ENCODE data around the gene PIH1D2.

DNA sequence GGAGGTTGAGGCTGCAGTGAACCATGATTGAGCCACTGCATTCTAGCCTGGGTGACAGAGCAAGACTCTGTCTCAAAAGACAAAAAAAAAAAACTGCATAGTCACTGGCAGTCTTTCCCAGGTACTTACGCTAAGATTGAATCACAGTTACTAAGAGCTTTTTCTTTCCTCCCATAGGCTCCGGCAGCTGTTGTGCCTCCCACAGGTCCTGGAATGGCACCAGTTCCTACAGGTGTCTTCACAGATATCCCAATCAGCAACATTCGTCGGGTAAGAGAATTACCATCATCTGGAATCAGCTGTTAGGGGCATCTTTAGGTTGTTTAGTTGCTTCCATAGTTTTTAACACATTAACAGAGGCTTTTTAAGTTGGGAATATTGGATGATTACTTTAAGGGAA lies 28.9 kb downstream of the PIH1D2 start:
- TF ChIP-seq RAD21 (IDR thresholded peaks at IDR 0.05; ENCODE audit: low read length) (no peak), CTCF (conservative IDR thresholded peaks at IDR 0.05; ENCODE audit: low read depth, low read length) (no peak), CEBPB (IDR thresholded peaks at IDR 0.05; ENCODE audit: low read depth, low read length) (no peak), POLR2A (IDR thresholded peaks at IDR 0.05; ENCODE audit: low read depth, low read length) (no peak), BHLHE40 (IDR thresholded peaks at IDR 0.05; ENCODE audit: low read depth, low read length) (no peak), USF2 (IDR thresholded peaks at IDR 0.05; ENCODE audit: low read depth, low read length) (no peak), RCOR1 (IDR thresholded peaks at IDR 0.05; ENCODE audit: insufficient replicate concordance, low read length) (no peak), MAFK (IDR thresholded peaks at IDR 0.05; ENCODE audit: low read depth, low read length) (no peak), NFE2L2 (IDR thresholded peaks at IDR 0.05; ENCODE audit: low read depth, low read length) (no peak), ELK1 (IDR thresholded peaks at IDR 0.05; ENCODE audit: borderline replicate concordance, low read depth, low read length) (no peak)
